Measurements from ENCODE around the gene SLC5A6. TPM values are rescaled to one million over a fixed set of nuclear protein-coding genes. Genes with fewer than 3 reads are reported as not detected.

SLC5A6 gene
- total and polyA plus RNA-seq, 2 of the 8 experiments (the other 6 are each of a cell fraction or from before 2014, with no cell fraction given): 118 to 183 TPM

- H3K27ac ChIP-seq (ENCODE audit: low read depth, low read length): no peak overlapping the region
- H3K4me3 ChIP-seq (ENCODE audit: extremely low read depth in 1 of 4, insufficient read depth in 2 of 4, low read depth in 3 of 4, low read length in 4 of 4): no peak overlapping the region; a peak in 1 of 8 replicates
- no peak overlapping the region for H4K91ac ChIP-seq (replicated peaks; ENCODE audit: insufficient read length, low read length)
- no peak overlapping the region for H3K56ac ChIP-seq (replicated peaks; ENCODE audit: insufficient read length, low read depth, low read length)
- DNase-seq (ENCODE audit: low read depth in 1 of 2, low spot score in 2 of 2): no peak
- H3K14ac ChIP-seq (ENCODE audit: insufficient read length): no peak overlapping the region
- no peak overlapping the region for H2AFZ ChIP-seq (ENCODE audit: low read length)
- H3K4me1 ChIP-seq (replicated peaks in 1 of 4; ENCODE audit: control insufficient read depth in 3 of 4, insufficient read depth in 4 of 4, low read length in 3 of 4): no peaks in the 10 kb centered on the region; a peak in 2 of 7 replicates
- no peak overlapping the region for H3K4me2 ChIP-seq (ENCODE audit: insufficient read depth in 1 of 2, low read depth in 2 of 2, low read length in 2 of 2)
- H3K23ac ChIP-seq (ENCODE audit: insufficient read length): no peak overlapping the region
- peaks cover 12% of the 10 kb centered on the region for H3K23me2 ChIP-seq (ENCODE audit: low read depth, low read length)
- H2BK120ac ChIP-seq (replicated peaks; ENCODE audit: low read depth, low read length): no peak overlapping the region
- H3K18ac ChIP-seq (ENCODE audit: extremely low read depth, low read length): no peak overlapping the region
- no peak overlapping the region for H3K9ac ChIP-seq (replicated peaks in 1 of 4; ENCODE audit: extremely low read depth in 1 of 4, low read depth in 3 of 4, low read length in 3 of 4)
- WGBS, 2 experiments (ENCODE audit: extremely low coverage in 1 of 2, insufficient coverage in 1 of 2, insufficient read length in 1 of 2, insufficient replicate concordance in 2 of 2, low coverage in 1 of 2, low lambda C conversion rate in 2 of 2, missing lambda C conversion rate in 1 of 2): 89% methylated on average over 4 of the region's 4 CpGs; no CpG with 5 or more reads in 1 of the 2 experiments
- no peak overlapping the region; the same call in 1 of the 2 replicates for H2BK5ac ChIP-seq (ENCODE audit: low read depth, low read length)
- TF ChIP-seq NRF1 (IDR thresholded peaks at IDR 0.05; ENCODE audit: low read depth, low read length) (no peak), SUZ12 (IDR thresholded peaks at IDR 0.05; ENCODE audit: low read length) (no peak)
- peaks cover 45 to 64% (median 54%) of the 10 kb centered on the region in 4 experiments for H3K36me3 ChIP-seq (ENCODE audit: control insufficient read depth in 2 of 4, insufficient read depth in 4 of 4, low read length in 3 of 4)
- no peak for FAIRE-seq
- H3K9me3 ChIP-seq (ENCODE audit: insufficient read depth in 2 of 2, low read depth in 1 of 2, low read length in 1 of 2): no peaks in the 10 kb centered on the region
- H2BK20ac ChIP-seq (ENCODE audit: low read length): no peak overlapping the region
- H3K79me2 ChIP-seq (ENCODE audit: control insufficient read depth in 1 of 2, insufficient read depth in 2 of 2, low read length in 2 of 2): peaks cover 0 to 18% of the 10 kb centered on the region in 2 experiments; a peak in 3 of 4 replicates
- no peaks in the 10 kb centered on the region for H3K79me1 ChIP-seq (ENCODE audit: low read depth, low read length)
- no peak overlapping the region for H2AK5ac ChIP-seq (ENCODE audit: low read depth, low read length)
- H4K20me1 ChIP-seq (replicated peaks in 1 of 2; ENCODE audit: control insufficient read depth in 1 of 2, insufficient read depth in 2 of 2, low read length in 2 of 2): peaks cover 0 to 20% of the 10 kb centered on the region in 2 experiments
- POLR2A ChIA-PET (ENCODE audit: partially characterized antibody): interaction anchor here (0.7 to 6.8 kb wide), 8 partner anchors 9 to 161 kb away, joined by 3 to 42 read pairs (median 4); partner anchors contain the start of genes CAD and EIF2B4
- H4K5ac ChIP-seq (ENCODE audit: insufficient read length, low read depth, low read length): no peak overlapping the region
- H3K27me3 ChIP-seq (replicated peaks in 1 of 4; ENCODE audit: control insufficient read depth in 3 of 4, extremely low read depth in 1 of 4, insufficient read depth in 3 of 4, low read length in 3 of 4): no peaks in the 10 kb centered on the region
- CTCF ChIA-PET (ENCODE audit: partially characterized antibody): interaction anchor here (0.8 to 1.7 kb wide), 5 partner anchors 14 to 110 kb away, joined by 3 to 6 read pairs (median 3); no protein-coding TSS in a partner anchor
- H2BK15ac ChIP-seq (ENCODE audit: low read length): no peak overlapping the region
- no peak overlapping the region for H4K8ac ChIP-seq (ENCODE audit: extremely low read depth, insufficient read depth, low read length)
- no peak overlapping the region for H2BK12ac ChIP-seq (ENCODE audit: low read depth, low read length)
- H3K4ac ChIP-seq (replicated peaks; ENCODE audit: insufficient read length, low read depth, low read length): no peak overlapping the region
Measured at GRCh38 chr2:27208486-27209050, 3.5 kb downstream of the SLC5A6 start.
